Subcutaneous abdominal adipose tissue (tissue), 5 donors: ENCODE results near the gene ZCWPW1.

Experiments
- H3K27ac ChIP-seq: one replicate; pipeline ENCODE4 v1.7.0; 2013; ENCODE audit warnings: low read depth, mild to moderate bottlenecking, inconsistent platforms, low read length, moderate library complexity
- H3K27me3 ChIP-seq, 5 donors: one replicate each; pipeline ENCODE4 v1.7.0; 2013; ENCODE audit warnings: low read length in 5 of 5, inconsistent platforms in 1 of 5; ENCODE audit not compliant: control insufficient read depth in 5 of 5, insufficient read depth in 4 of 5
- H3K36me3 ChIP-seq, 5 donors: one replicate each; pipeline ENCODE4 v1.7.0; 2013; ENCODE audit warnings: low read length in 5 of 5; ENCODE audit not compliant: control insufficient read depth in 5 of 5, insufficient read depth in 5 of 5
- H3K4me1 ChIP-seq, 5 donors: one replicate each; pipeline ENCODE4 v1.7.0; 2013; ENCODE audit warnings: low read length in 5 of 5, mild to moderate bottlenecking in 3 of 5, moderate library complexity in 1 of 5; ENCODE audit not compliant: control insufficient read depth in 5 of 5, insufficient read depth in 5 of 5
- H3K4me3 ChIP-seq, 5 donors: one replicate each; pipeline ENCODE4 v1.7.0; 2013; ENCODE audit warnings: low read length in 5 of 5, low read depth in 1 of 5
- H3K9ac ChIP-seq, 5 donors: one replicate each; pipeline ENCODE4 v1.7.0; 2013; ENCODE audit warnings: low read length in 5 of 5, mild to moderate bottlenecking in 4 of 5, moderate library complexity in 3 of 5
- H3K9me3 ChIP-seq, 5 donors: one replicate each; pipeline ENCODE4 v1.7.0; 2013; ENCODE audit warnings: low read length in 5 of 5; ENCODE audit not compliant: control insufficient read depth in 5 of 5
- donor health status: healthy.
- donor health status: healthy.
- donor health status: healthy.
- donor health status: healthy.
- donor health status: healthy.

Gene ZCWPW1

GRCh38 chr7:100428199-100428966 is at the start of gene ZCWPW1:
Gene ZCWPW1, minus strand, starts transcription at chr7:100428703. Its CDS starts 8,054 bp downstream, at chr7:100420649.
- Histone ChIP-seq H3K27me3 (no peaks in the 10 kb centered on the region), H3K4me1 (peaks cover 5 to 38% (median 37%) of the 10 kb centered on the region in 5 donors), H3K27ac (peak within 1 kb of the TSS; percentile 95), H3K36me3 (peaks cover 0 to 16% (median 12%) of the 10 kb centered on the region in 5 donors), H3K9ac (peak within 1 kb of the TSS; percentile 77 to 94 (median 87)), H3K4me3 (peak within 1 kb of the TSS; percentile 83 to 90 (median 84)), H3K9me3 (no peaks in the 10 kb centered on the region)

- H3K36me3 ChIP-seq: peaks cover 0 to 10% (median 9%) of the 10 kb centered on the region in 5 donors
- peaks cover 12 to 55% (median 46%) of the 10 kb centered on the region in 5 donors for H3K4me1 ChIP-seq
- peak overlapping the region; percentile 87 to 94 (median 89) for H3K4me3 ChIP-seq
- peak overlapping the region; percentile 89 for H3K27ac ChIP-seq
- no peaks in the 10 kb centered on the region for H3K27me3 ChIP-seq
- no peaks in the 10 kb centered on the region for H3K9me3 ChIP-seq
- H3K9ac ChIP-seq: peak overlapping the region; percentile 38 to 95 (median 92)
These were observed 49.4 kb upstream of the ZCWPW1 start for GRCh38 chr7:100477871-100478267.

GRCh38 chr7:100476903-100477870 is 48.7 kb upstream of the ZCWPW1 start:
- peaks cover 11 to 57% (median 44%) of the 10 kb centered on the region in 5 donors for H3K4me1 ChIP-seq
- H3K36me3 ChIP-seq: peaks cover 0 to 10% (median 9%) of the 10 kb centered on the region in 5 donors
- no peaks in the 10 kb centered on the region for H3K27me3 ChIP-seq
- peak overlapping the region; percentile 89 for H3K27ac ChIP-seq
- H3K4me3 ChIP-seq: peak overlapping the region; percentile 62 to 94 (median 88)
- no peaks in the 10 kb centered on the region for H3K9me3 ChIP-seq
- peak overlapping the region in 4 of 5 donors; percentile 61 to 95 (median 78) for H3K9ac ChIP-seq

GRCh38 chr7:100476101-100476780 is 47.7 kb upstream of the ZCWPW1 start:
- Histone ChIP-seq H3K4me1 (peaks cover 11 to 57% (median 44%) of the 10 kb centered on the region in 5 donors), H3K36me3 (peaks cover 0 to 15% (median 10%) of the 10 kb centered on the region in 5 donors), H3K27ac (peak overlapping the region; percentile 89), H3K27me3 (no peaks in the 10 kb centered on the region), H3K9me3 (no peaks in the 10 kb centered on the region), H3K9ac (peak overlapping the region in 4 of 5 donors; percentile 38 to 95 (median 60)), H3K4me3 (peak overlapping the region; percentile 62 to 94 (median 88))

- Histone ChIP-seq H3K27ac (no peak overlapping the region), H3K9ac (peak overlapping the region in 1 of 5 donors; percentile 10), H3K36me3 (peaks cover 0 to 19% (median 12%) of the 10 kb centered on the region in 5 donors)
These were observed 47.0 kb upstream of the ZCWPW1 start for GRCh38 chr7:100475549-100475948.

GRCh38 chr7:100472854-100473499 is 44.5 kb upstream of the ZCWPW1 start:
- peak overlapping the region; percentile 83 for H3K27ac ChIP-seq
- peaks cover 0 to 29% (median 13%) of the 10 kb centered on the region in 5 donors for H3K36me3 ChIP-seq
- H3K9me3 ChIP-seq: no peaks in the 10 kb centered on the region
- H3K27me3 ChIP-seq: no peaks in the 10 kb centered on the region
- peaks cover 11 to 53% (median 40%) of the 10 kb centered on the region in 5 donors for H3K4me1 ChIP-seq
- peak overlapping the region; percentile 17 to 76 (median 38) for H3K9ac ChIP-seq
- no peak overlapping the region for H3K4me3 ChIP-seq

More at GRCh38 chr7:100475549-100475948, 47.0 kb upstream of the ZCWPW1 start:
- no peaks in the 10 kb centered on the region for H3K9me3 ChIP-seq
- no peak overlapping the region for H3K4me3 ChIP-seq
- no peaks in the 10 kb centered on the region for H3K27me3 ChIP-seq
- H3K4me1 ChIP-seq: peaks cover 11 to 57% (median 44%) of the 10 kb centered on the region in 5 donors

- Histone ChIP-seq H3K9ac (peak overlapping the region in 2 of 5 donors; percentile 17 to 76), H3K4me3 (no peak overlapping the region), H3K9me3 (no peaks in the 10 kb centered on the region), H3K4me1 (peaks cover 11 to 49% (median 36%) of the 10 kb centered on the region in 5 donors), H3K36me3 (peaks cover 0 to 36% (median 14%) of the 10 kb centered on the region in 5 donors), H3K27me3 (no peaks in the 10 kb centered on the region), H3K27ac (peak overlapping the region; percentile 83)
These were observed 43.8 kb upstream of the ZCWPW1 start for GRCh38 chr7:100472121-100472851.

GRCh38 chr7:100471021-100471420 is 42.5 kb upstream of the ZCWPW1 start:
- Histone ChIP-seq H3K4me1 (peaks cover 5 to 39% (median 29%) of the 10 kb centered on the region in 5 donors), H3K4me3 (no peak overlapping the region), H3K27me3 (no peaks in the 10 kb centered on the region), H3K9ac (no peak overlapping the region), H3K9me3 (no peaks in the 10 kb centered on the region), H3K27ac (no peak overlapping the region), H3K36me3 (peaks cover 0 to 43% (median 20%) of the 10 kb centered on the region in 5 donors)
